H9 (cell line): ENCODE results near the gene ZNF606. TPM values are rescaled to one million over a fixed set of nuclear protein-coding genes. Genes with fewer than 3 reads are reported as not detected.

Experiments
- DNase-seq: peaks from one replicate; pipeline ENCODE4 v3.0.0-alpha.2; 2017
- H2AFZ ChIP-seq: one replicate; pipeline ENCODE4 v1.6.1; 2013; ENCODE audit warnings: mild to moderate bottlenecking, low read length, control low read depth, moderate library complexity
- H2AK5ac ChIP-seq: 2 replicates; pipeline ENCODE4 v1.6.1; 2013; ENCODE audit warnings: low read length, control low read depth, mixed read lengths; ENCODE audit not compliant: insufficient read length
- H2BK120ac ChIP-seq: one replicate; pipeline ENCODE4 v1.6.1; 2013; ENCODE audit warnings: low read depth, mild to moderate bottlenecking, low read length, control low read depth, inconsistent platforms; ENCODE audit not compliant: poor library complexity, severe bottlenecking
- H2BK12ac ChIP-seq: 2 replicates; pipeline ENCODE4 v1.6.1; 2013; ENCODE audit warnings: low read length, control low read depth, mixed read lengths, low read depth; ENCODE audit not compliant: insufficient read length
- H2BK15ac ChIP-seq: 2 replicates; pipeline ENCODE4 v1.6.1; 2013; ENCODE audit warnings: low read depth, low read length, control low read depth
- H2BK20ac ChIP-seq: one replicate; pipeline ENCODE4 v1.6.1; 2013; ENCODE audit warnings: low read depth, mild to moderate bottlenecking, low read length, control low read depth, inconsistent platforms; ENCODE audit not compliant: poor library complexity, severe bottlenecking
- H2BK5ac ChIP-seq: 2 replicates; pipeline ENCODE4 v1.6.1; 2013; ENCODE audit warnings: low read length, control low read depth, mixed read lengths; ENCODE audit not compliant: insufficient read length
- H3K14ac ChIP-seq: 2 replicates; pipeline ENCODE4 v1.6.1; 2013; ENCODE audit warnings: low read length, control low read depth; ENCODE audit not compliant: insufficient read depth
- H3K18ac ChIP-seq: 2 replicates; pipeline ENCODE4 v1.6.1; 2013; ENCODE audit warnings: low read depth, mild to moderate bottlenecking, mixed read lengths, low read length, control low read depth; ENCODE audit not compliant: insufficient read length
- H3K23ac ChIP-seq: 2 replicates; pipeline ENCODE4 v1.6.1; 2013; ENCODE audit warnings: low read length, control low read depth, mixed read lengths, low read depth; ENCODE audit not compliant: insufficient read length
- H3K23me2 ChIP-seq: 2 replicates; pipeline ENCODE4 v1.6.1; 2013; ENCODE audit warnings: low read depth, mild to moderate bottlenecking, mixed read lengths, low read length, control low read depth; ENCODE audit not compliant: insufficient read length, poor library complexity, severe bottlenecking
- H3K27ac ChIP-seq: 2 replicates; pipeline ENCODE4 v1.5.1; 2013; ENCODE audit warnings: low read length, control low read depth, mixed read lengths, low read depth; ENCODE audit not compliant: insufficient read length
- H3K27me3 ChIP-seq: 2 replicates; pipeline ENCODE4 v1.6.1; 2013; ENCODE audit warnings: low read length, control low read depth, inconsistent platforms; ENCODE audit not compliant: insufficient read depth
- H3K4ac ChIP-seq: 2 replicates; pipeline ENCODE4 v1.6.1; 2013; ENCODE audit warnings: low read depth, mild to moderate bottlenecking, control low read depth, inconsistent platforms, low read length, moderate library complexity
- H3K4me1 ChIP-seq: 2 replicates; pipeline ENCODE4 v1.6.1; 2013; ENCODE audit warnings: low read length, control low read depth, inconsistent platforms; ENCODE audit not compliant: insufficient read depth
- H3K4me2 ChIP-seq: 2 replicates; pipeline ENCODE4 v1.6.1; 2013; ENCODE audit warnings: low read length, control low read depth, mixed read lengths; ENCODE audit not compliant: insufficient read length, insufficient read depth
- H3K56ac ChIP-seq: 2 replicates; pipeline ENCODE4 v1.6.1; 2013; ENCODE audit warnings: low read depth, mild to moderate bottlenecking, mixed read lengths, low read length, control low read depth; ENCODE audit not compliant: insufficient read length
- H3K79me1 ChIP-seq: 2 replicates; pipeline ENCODE4 v1.6.1; 2013; ENCODE audit warnings: low read depth, mild to moderate bottlenecking, moderate library complexity, low read length, control low read depth, inconsistent platforms; ENCODE audit not compliant: insufficient read depth, poor library complexity, severe bottlenecking
- H3K79me2 ChIP-seq: 2 replicates; pipeline ENCODE4 v1.6.1; 2013; ENCODE audit warnings: low read length, control low read depth, inconsistent platforms; ENCODE audit not compliant: insufficient read depth
- H3K9ac ChIP-seq: 2 replicates; pipeline ENCODE4 v1.6.1; 2013; ENCODE audit warnings: low read length, control low read depth, mixed read lengths; ENCODE audit not compliant: insufficient read length; ENCODE audit errors: extremely low read depth
- H3K9me3 ChIP-seq: one replicate; pipeline ENCODE4 v1.6.1; 2013; ENCODE audit warnings: low read depth, low read length, inconsistent platforms; ENCODE audit not compliant: control insufficient read depth
- H3T11ph ChIP-seq: one replicate; pipeline ENCODE4 v1.6.1; 2013; ENCODE audit warnings: mild to moderate bottlenecking, low read length, control low read depth, inconsistent platforms
- H4K20me1 ChIP-seq: one replicate; pipeline ENCODE4 v1.6.1; 2013; ENCODE audit not compliant: control insufficient read depth, insufficient read length, insufficient read depth
- H4K5ac ChIP-seq: 2 replicates; pipeline ENCODE4 v1.6.1; 2013; ENCODE audit warnings: low read depth, mild to moderate bottlenecking, mixed read lengths, low read length, control low read depth; ENCODE audit not compliant: insufficient read length
- H4K8ac ChIP-seq: replicated peaks from 2 replicates; pipeline ENCODE4 v1.6.1; 2013; ENCODE audit warnings: low read length, control low read depth, mixed read lengths, low read depth; ENCODE audit not compliant: insufficient read length
- H4K91ac ChIP-seq: 2 replicates; pipeline ENCODE4 v1.6.1; 2013; ENCODE audit warnings: low read depth, mild to moderate bottlenecking, moderate library complexity, mixed read lengths, low read length, control low read depth; ENCODE audit not compliant: insufficient read length
- H3K27ac Mint-ChIP-seq, 3 experiments: 2 replicates in 2 of 3; 3 replicates in 1 of 3; pipeline ENCODE4 v1.8.0; 2020 to 2021; ENCODE audit warnings: mixed read lengths in 3 of 3, mild to moderate bottlenecking in 1 of 3, moderate library complexity in 1 of 3
- H3K27me3 Mint-ChIP-seq: 2 replicates; pipeline ENCODE4 v1.8.0; 2021; ENCODE audit warnings: low read depth, mild to moderate bottlenecking, moderate library complexity, mixed read lengths
- H3K36me3 Mint-ChIP-seq, 3 experiments: 2 replicates in 2 of 3; 3 replicates in 1 of 3; pipeline ENCODE4 v1.8.0; 2020 to 2021; ENCODE audit warnings: low read depth in 3 of 3, mixed read lengths in 3 of 3; ENCODE audit not compliant: insufficient read depth in 1 of 3
- H3K4me1 Mint-ChIP-seq, 2 experiments: 2 replicates each; pipeline ENCODE4 v1.8.0; 2020; ENCODE audit warnings: mixed read lengths in 2 of 2
- H3K4me3 Mint-ChIP-seq, 2 experiments: 2 replicates in 1 of 2; 3 replicates in 1 of 2; pipeline ENCODE4 v1.8.0; 2020 to 2021; ENCODE audit warnings: mild to moderate bottlenecking in 2 of 2, mixed read lengths in 2 of 2, moderate library complexity in 1 of 2
- H3K9me3 Mint-ChIP-seq, 2 experiments: 2 replicates in 1 of 2; 3 replicates in 1 of 2; pipeline ENCODE4 v1.8.0; 2020; ENCODE audit warnings: mild to moderate bottlenecking in 2 of 2, mixed read lengths in 2 of 2, moderate library complexity in 1 of 2
- CTCF ChIP-seq: fragments of 200-600 bp; sonication (generic); conservative IDR thresholded peaks from 3 replicates; pipeline ENCODE4 v1.8.0; 2021; ENCODE audit warnings: antibody characterized with exemption, mild to moderate bottlenecking
- WGBS: extraction: QIAGEN DNeasy Blood & Tissue Kit; methylation state at CpG from one replicate; pipeline ENCODE4 v1.1.7; 2013; ENCODE audit warnings: missing lambda C conversion rate, low lambda C conversion rate, mixed read lengths; ENCODE audit not compliant: insufficient read length; ENCODE audit errors: extremely low coverage; 5-methylcytosine and 5-hydroxymethylcytosine counted together
- total RNA-seq: library from RNA; stranded (reverse); gene quantifications from 2 replicates; pipeline ENCODE4 v1.2.1, GENCODE V29; 2021

ZNF606 gene
- total RNA-seq, 1 experiment from 2014 or later, result 13.4 TPM

- Mint-ChIP-seq H3K9me3 (peaks cover 68 to 71% of the 10 kb centered on the region in 2 experiments), H3K4me1 (no peaks in the 10 kb centered on the region), H3K27me3 (peaks cover 9% of the 10 kb centered on the region), H3K36me3 (peaks cover 4 to 22% (median 9%) of the 10 kb centered on the region in 3 experiments), H3K27ac (no peak overlapping the region), H3K4me3 (no peak overlapping the region)
- no peak overlapping the region for H3K14ac ChIP-seq
- no CpG with 5 or more reads among the region's 4 CpGs for WGBS
- H3K79me2 ChIP-seq, result no peaks in the 10 kb centered on the region
- no peak overlapping the region for H3K23ac ChIP-seq
- peaks cover 33% of the 10 kb centered on the region for H3K9me3 ChIP-seq
- H2AFZ ChIP-seq, result no peak overlapping the region
- no peak overlapping the region for H3K56ac ChIP-seq
- H4K91ac ChIP-seq, result no peak overlapping the region
- TF ChIP-seq CTCF, result no peak
- no peaks in the 10 kb centered on the region for H3K4me1 ChIP-seq
- no peak overlapping the region for H3K4ac ChIP-seq
- no peak for DNase-seq
- H2BK5ac ChIP-seq, result no peak overlapping the region
- H2BK120ac ChIP-seq, result no peak overlapping the region
- H4K5ac ChIP-seq, result no peak overlapping the region
- H3K79me1 ChIP-seq, result no peaks in the 10 kb centered on the region
- H3K27me3 ChIP-seq, result no peaks in the 10 kb centered on the region
- no peak overlapping the region for H3K18ac ChIP-seq
- no peaks in the 10 kb centered on the region for H4K20me1 ChIP-seq
- H4K8ac ChIP-seq, result no peak overlapping the region
- H3K4me2 ChIP-seq, result no peak overlapping the region
- H3K27ac ChIP-seq, result no peak overlapping the region
- no peak overlapping the region for H2BK20ac ChIP-seq
- H2BK15ac ChIP-seq, result no peak overlapping the region
- H3K9ac ChIP-seq, result no peak overlapping the region
- H3K23me2 ChIP-seq, result no peaks in the 10 kb centered on the region
- H2BK12ac ChIP-seq, result no peak overlapping the region
- no peak overlapping the region for H3T11ph ChIP-seq
- no peak overlapping the region for H2AK5ac ChIP-seq
These were observed 47.6 kb downstream of the ZNF606 start for GRCh38 chr19:57954996-57955395.
